Gastroesophageal sphincter (tissue), 4 donors: ENCODE results near the gene SERGEF. TPM values are rescaled to one million over a fixed set of nuclear protein-coding genes. Genes with fewer than 3 reads are reported as not detected.

Experiments used
- ATAC-seq: fragments of 150-250 bp; one replicate; pipeline ENCODE4 v1.9.1; 2016; ENCODE audit warnings: mild to moderate bottlenecking, moderate library complexity
- H3K27ac ChIP-seq, 4 donors: fragments of 200-600 bp; sonication (generic) in 3 of 4; 1 replicate in 3 of 4; 2 replicates in 1 of 4; pipeline ENCODE4 v1.5.1; 2016 to 2019
- H3K27me3 ChIP-seq: fragments of 200-600 bp; sonication (generic); one replicate; pipeline ENCODE4 v1.5.1; 2019
- H3K36me3 ChIP-seq, 2 donors: fragments of 200-600 bp; sonication (generic); one replicate each; pipeline ENCODE4 v1.5.1; 2019; ENCODE audit warnings: control low read depth in 1 of 2
- H3K4me1 ChIP-seq, 3 donors: fragments of 200-600 bp; sonication (generic); 1 replicate in 2 of 3; 2 replicates in 1 of 3; pipeline ENCODE4 v1.5.1; 2016 to 2019; ENCODE audit warnings: control low read depth in 2 of 3
- H3K4me3 ChIP-seq, 2 donors: fragments of 200-600 bp; sonication (generic); one replicate each; pipeline ENCODE4 v1.5.1; 2019; ENCODE audit warnings: mild to moderate bottlenecking in 1 of 2, moderate library complexity in 1 of 2
- H3K9me3 ChIP-seq, 3 donors: fragments of 200-600 bp; sonication (generic); one replicate each; pipeline ENCODE4 v1.5.1; 2017 to 2019; ENCODE audit warnings: control low read depth in 2 of 3
- EP300 ChIP-seq: sonication (generic); formaldehyde crosslinking; IDR thresholded peaks from one replicate; pipeline ENCODE4 v1.6.1; 2017; ENCODE audit warnings: antibody characterized with exemption, mild to moderate bottlenecking
- POLR2A ChIP-seq, 2 donors: fragments of 450-650 bp; IDR thresholded peaks; one replicate each; pipeline ENCODE4 v1.6.1; 2017; ENCODE audit warnings: antibody characterized with exemption in 2 of 2, mild to moderate bottlenecking in 2 of 2, moderate library complexity in 1 of 2
- POLR2AphosphoS5 ChIP-seq: sonication (generic); formaldehyde crosslinking; IDR thresholded peaks from one replicate; pipeline ENCODE4 v1.6.1; 2017; ENCODE audit warnings: antibody characterized with exemption
- WGBS, 2 donors: methylation state at CpG; one replicate each; pipeline ENCODE4 v1.1.5; 2018; ENCODE audit warnings: low coverage in 1 of 2; 5-methylcytosine and 5-hydroxymethylcytosine counted together
- total RNA-seq, 4 donors: library from RNA; depleted of rRNA; stranded (reverse); fragments of >200 nt; gene quantifications; one replicate each; pipeline ENCODE4 v1.1.0, GENCODE V29; 2016
- TF ChIP-seq, protein P1 (sequence below), 4 experiments: fragments of 200-600 bp in 2 of 4; fragments of 450-650 bp in 2 of 4; sonication (generic) in 1 of 4; IDR thresholded peaks; one replicate each; pipeline ENCODE4 v1.5.1; 2017 to 2019; ENCODE audit warnings: antibody characterized with exemption in 4 of 4, mild to moderate bottlenecking in 2 of 4, moderate library complexity in 2 of 4

The SERGEF gene
- total RNA-seq, 4 donors from 2014 or later = 35.5 to 42.5 (median 36.3) TPM

DNA sequence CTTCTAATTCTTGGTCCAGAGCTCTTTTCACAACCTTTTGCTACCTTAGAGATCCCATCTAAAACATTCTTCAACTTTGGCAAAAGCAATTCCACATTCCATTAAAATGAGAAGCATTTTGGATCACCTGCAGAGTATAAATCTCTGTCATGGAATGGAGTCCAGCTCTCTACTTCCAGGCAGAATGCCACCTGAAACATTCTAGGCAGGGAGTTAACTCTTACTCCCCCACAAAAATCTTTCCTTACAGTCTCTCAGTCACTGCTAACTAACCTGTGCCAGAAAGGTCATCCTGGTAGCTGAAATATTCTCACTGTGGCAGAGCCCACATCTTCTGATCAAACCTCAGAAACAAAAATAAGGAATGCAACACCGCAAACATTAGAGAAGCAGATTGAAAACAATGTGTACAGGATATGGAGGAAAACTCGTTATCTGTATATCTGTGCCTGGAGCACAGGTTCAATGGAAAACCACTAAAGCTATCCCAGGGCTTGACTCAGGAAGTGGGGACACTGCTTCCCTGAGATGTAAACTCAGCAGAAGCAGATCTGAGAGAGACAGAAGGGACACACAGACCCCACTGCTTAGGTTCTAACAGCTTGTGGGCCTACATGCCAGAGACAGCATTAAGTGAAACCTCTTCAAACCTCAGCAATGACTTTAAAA lies 199.3 kb downstream of the SERGEF start:
- Histone ChIP-seq H3K4me1 (peaks cover 13 to 48% (median 29%) of the 10 kb centered on the region in 3 donors), H3K27me3 (no peaks in the 10 kb centered on the region), H3K36me3 (no peaks in the 10 kb centered on the region), H3K9me3 (no peaks in the 10 kb centered on the region), H3K27ac (peak overlapping the region in 2 of 4 donors; percentile 7 to 43), H3K4me3 (no peak overlapping the region)
- TF ChIP-seq POLR2A (IDR thresholded peaks at IDR 0.05) (no peak), POLR2AphosphoS5 (no peak)
- WGBS, 2 donors = 17 to 45% methylated on average over 1 of the region's 2 CpGs
- ATAC-seq = no peak

DNA sequence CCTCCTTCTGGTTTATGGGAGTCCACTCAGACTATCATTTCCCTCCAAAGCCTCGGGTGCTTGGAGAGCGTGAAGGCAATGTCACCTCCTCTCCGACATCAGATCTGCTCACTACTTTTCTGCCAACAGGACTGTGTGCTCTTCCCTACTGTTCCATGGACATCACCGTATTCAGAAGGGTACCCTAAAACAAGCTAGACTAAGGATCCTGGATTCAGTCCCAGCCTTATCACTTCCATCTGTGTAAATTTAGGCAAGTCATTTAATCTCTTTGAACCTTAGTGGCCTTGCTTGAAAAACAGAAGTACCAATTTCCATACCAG lies 200.0 kb downstream of the SERGEF start:
- Histone ChIP-seq H3K4me1 (peaks cover 13 to 48% (median 29%) of the 10 kb centered on the region in 3 donors), H3K36me3 (no peaks in the 10 kb centered on the region), H3K4me3 (no peak overlapping the region), H3K9me3 (no peaks in the 10 kb centered on the region), H3K27me3 (no peaks in the 10 kb centered on the region), H3K27ac (peak overlapping the region in 1 of 4 donors; percentile 43)
- no peak for TF ChIP-seq POLR2A (IDR thresholded peaks at IDR 0.05)
- 60 to 70% methylated on average over 1 to 3 of the region's 4 CpGs for whole genome bisulfite sequencing, 2 donors
- no peak for ATAC-seq

DNA sequence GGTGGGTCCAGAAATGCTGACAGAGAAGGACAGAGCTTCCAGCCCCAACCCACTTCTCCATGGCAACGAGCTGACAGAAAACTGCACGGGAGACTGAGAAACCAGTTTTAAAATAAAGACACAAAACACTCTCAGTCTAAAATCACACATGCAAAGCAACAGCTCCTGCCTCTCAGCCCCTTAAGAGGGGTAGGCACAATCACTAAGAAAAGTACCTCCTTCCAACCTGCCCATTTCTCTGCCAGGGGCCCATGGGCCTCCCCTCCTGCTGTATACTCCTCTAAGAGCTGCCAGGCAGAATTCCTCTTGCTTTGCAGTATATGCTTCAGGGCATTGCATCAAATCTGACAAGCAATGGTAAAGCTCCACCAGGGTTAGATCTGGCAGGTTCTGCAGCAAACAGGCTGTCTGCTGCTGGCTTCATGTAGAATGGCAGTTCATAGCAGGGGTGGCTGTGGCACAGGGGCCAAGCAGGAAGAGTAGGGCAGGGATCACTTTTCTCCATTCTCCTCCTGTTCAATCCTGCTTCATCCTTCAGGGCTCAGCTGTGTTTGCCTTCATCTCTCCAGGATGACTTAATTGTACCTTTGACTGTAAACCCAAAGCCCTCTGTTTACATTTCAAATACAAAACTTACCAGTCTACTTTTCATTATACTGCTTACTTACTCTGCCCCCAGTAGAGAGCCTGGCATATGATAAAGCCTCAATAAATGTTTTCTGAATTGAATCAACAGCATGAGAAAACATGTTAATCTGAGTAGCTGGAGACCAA lies 200.6 kb downstream of the SERGEF start:
- H3K9me3 ChIP-seq = no peaks in the 10 kb centered on the region
- no peak for ATAC-seq
- H3K36me3 ChIP-seq = no peaks in the 10 kb centered on the region
- no peak for TF ChIP-seq EP300
- no peak for TF ChIP-seq POLR2A (IDR thresholded peaks at IDR 0.05)
- TF ChIP-seq, protein P1, sequence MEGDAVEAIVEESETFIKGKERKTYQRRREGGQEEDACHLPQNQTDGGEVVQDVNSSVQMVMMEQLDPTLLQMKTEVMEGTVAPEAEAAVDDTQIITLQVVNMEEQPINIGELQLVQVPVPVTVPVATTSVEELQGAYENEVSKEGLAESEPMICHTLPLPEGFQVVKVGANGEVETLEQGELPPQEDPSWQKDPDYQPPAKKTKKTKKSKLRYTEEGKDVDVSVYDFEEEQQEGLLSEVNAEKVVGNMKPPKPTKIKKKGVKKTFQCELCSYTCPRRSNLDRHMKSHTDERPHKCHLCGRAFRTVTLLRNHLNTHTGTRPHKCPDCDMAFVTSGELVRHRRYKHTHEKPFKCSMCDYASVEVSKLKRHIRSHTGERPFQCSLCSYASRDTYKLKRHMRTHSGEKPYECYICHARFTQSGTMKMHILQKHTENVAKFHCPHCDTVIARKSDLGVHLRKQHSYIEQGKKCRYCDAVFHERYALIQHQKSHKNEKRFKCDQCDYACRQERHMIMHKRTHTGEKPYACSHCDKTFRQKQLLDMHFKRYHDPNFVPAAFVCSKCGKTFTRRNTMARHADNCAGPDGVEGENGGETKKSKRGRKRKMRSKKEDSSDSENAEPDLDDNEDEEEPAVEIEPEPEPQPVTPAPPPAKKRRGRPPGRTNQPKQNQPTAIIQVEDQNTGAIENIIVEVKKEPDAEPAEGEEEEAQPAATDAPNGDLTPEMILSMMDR (IDR thresholded peaks at IDR 0.05) = no peak
- no peak for TF ChIP-seq POLR2AphosphoS5
- peaks cover 13 to 48% (median 29%) of the 10 kb centered on the region in 3 donors for H3K4me1 ChIP-seq
- H3K27me3 ChIP-seq = no peaks in the 10 kb centered on the region
- no peak overlapping the region for H3K4me3 ChIP-seq
- peak overlapping the region in 1 of 4 donors; percentile 43 for H3K27ac ChIP-seq
- WGBS, 2 donors = 27% methylated on average over 2 of the region's 2 CpGs; no CpG with 5 or more reads in 1 of the 2 donors

DNA sequence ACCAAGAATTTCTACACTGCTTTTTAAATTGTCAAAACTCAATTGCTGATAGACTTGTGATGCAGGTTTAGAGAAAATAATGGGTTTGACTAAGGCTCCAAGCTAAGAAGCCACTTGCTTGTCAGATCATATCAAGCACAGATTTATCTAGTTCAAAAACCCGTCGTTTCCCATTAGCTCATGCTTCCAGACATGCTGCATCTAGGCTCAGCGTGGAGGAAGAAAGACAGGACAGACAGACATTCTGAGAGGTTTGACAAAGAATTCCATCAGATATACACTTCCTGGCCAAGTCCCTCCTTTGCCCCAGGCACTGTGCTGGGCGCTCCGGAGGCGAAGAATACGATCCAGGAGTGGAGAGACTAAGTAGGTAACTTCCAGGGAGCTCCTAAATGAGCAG lies 201.5 kb downstream of the SERGEF start:
- no peaks in the 10 kb centered on the region for H3K9me3 ChIP-seq
- H3K27ac ChIP-seq = no peak overlapping the region
- no peaks in the 10 kb centered on the region for H3K36me3 ChIP-seq
- TF ChIP-seq POLR2AphosphoS5 (no peak), EP300 (no peak), POLR2A (IDR thresholded peaks at IDR 0.05) (no peak)
- TF ChIP-seq, protein P1 (IDR thresholded peaks at IDR 0.05) = no peak
- H3K4me3 ChIP-seq = no peak overlapping the region
- ATAC-seq = no peak
- WGBS, 2 donors = 68 to 87% methylated on average over 3 of the region's 7 CpGs
- peaks cover 13 to 48% (median 29%) of the 10 kb centered on the region in 3 donors for H3K4me1 ChIP-seq
- no peaks in the 10 kb centered on the region for H3K27me3 ChIP-seq

DNA sequence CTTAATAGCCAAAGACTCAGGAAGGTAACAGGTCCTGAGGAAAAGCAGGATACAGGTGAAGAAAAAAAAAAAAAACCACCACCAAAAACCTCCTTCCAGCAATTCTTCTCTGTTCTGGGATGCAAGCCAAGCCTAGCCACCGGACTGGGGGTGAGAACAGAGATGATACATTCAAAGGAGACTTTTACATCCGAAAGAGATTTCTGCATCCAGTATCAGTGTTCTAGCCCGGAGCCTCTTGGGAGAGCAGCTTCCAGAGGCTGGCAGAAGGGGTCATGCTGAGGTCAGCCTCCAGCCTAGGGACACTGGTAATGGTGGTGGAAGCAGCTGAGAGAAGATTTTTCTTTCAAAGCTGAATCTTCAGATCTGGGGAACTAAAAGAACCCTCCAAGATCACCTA lies 202.1 kb downstream of the SERGEF start:
- 34% methylated on average over 3 of the region's 3 CpGs; no CpG with 5 or more reads in 1 of the 2 donors for WGBS, 2 donors
- ATAC-seq = no peak
- no peak for TF ChIP-seq POLR2A (IDR thresholded peaks at IDR 0.05)
- TF ChIP-seq, protein P1 (IDR thresholded peaks at IDR 0.05) = no peak
- no peak for TF ChIP-seq EP300
- TF ChIP-seq POLR2AphosphoS5 = no peak
- Histone ChIP-seq H3K36me3 (no peaks in the 10 kb centered on the region), H3K27ac (no peak overlapping the region), H3K27me3 (no peaks in the 10 kb centered on the region), H3K4me3 (no peak overlapping the region), H3K9me3 (no peaks in the 10 kb centered on the region), H3K4me1 (peaks cover 13 to 44% (median 29%) of the 10 kb centered on the region in 3 donors)
